Activated T-helper 1 cell treated with anti-CD3 and anti-CD28 coated beads, Interleukin-12 subunit alpha, Interleukin-12 subunit beta, Interleukin-2, Interleukin-4 antibody, amounts not matched to agents 30 ng/mL and 10 ng/mL and 1 ng/mL, durations not matched to agents 14 hours and 24 hours and 36 hours (primary cell): Measurements from ENCODE around the gene GNB1L. TPM values are rescaled to one million over a fixed set of nuclear protein-coding genes. Genes with fewer than 3 reads are reported as not detected.

Experiments used
- DNase-seq: peaks from one replicate; pipeline ENCODE4 v3.0.0; 2021; ENCODE audit warnings: low spot score
- H3K27ac Mint-ChIP-seq: one replicate; pipeline ENCODE4 v1.8.0; 2021; ENCODE audit warnings: mild to moderate bottlenecking, mixed read lengths
- H3K27me3 Mint-ChIP-seq: one replicate; pipeline ENCODE4 v1.8.0; 2022; ENCODE audit warnings: mild to moderate bottlenecking, moderate library complexity, mixed read lengths; ENCODE audit not compliant: insufficient read depth
- H3K36me3 Mint-ChIP-seq: one replicate; pipeline ENCODE4 v1.8.0; 2021; ENCODE audit warnings: low read depth, mixed read lengths
- H3K4me1 Mint-ChIP-seq: one replicate; pipeline ENCODE4 v1.8.0; 2021; ENCODE audit warnings: low read depth, mixed read lengths
- H3K4me3 Mint-ChIP-seq: one replicate; pipeline ENCODE4 v1.8.0; 2021; ENCODE audit warnings: mild to moderate bottlenecking, moderate library complexity, mixed read lengths
- H3K9me3 Mint-ChIP-seq: one replicate; pipeline ENCODE4 v1.8.0; 2021; ENCODE audit warnings: mixed read lengths
- intact Hi-C: fragments of 100-400 bp; cut with micrococcal nuclease; formaldehyde crosslinking; loops from one replicate; pipeline ENCODE4 v1.15.1; 2024
- total RNA-seq: library from RNA; stranded (reverse); gene quantifications from 2 replicates; pipeline ENCODE4 v1.2.3, GENCODE V29; 2022

GNB1L gene
- total RNA-seq, 1 donor from 2014 or later: 21.5 TPM

DNA sequence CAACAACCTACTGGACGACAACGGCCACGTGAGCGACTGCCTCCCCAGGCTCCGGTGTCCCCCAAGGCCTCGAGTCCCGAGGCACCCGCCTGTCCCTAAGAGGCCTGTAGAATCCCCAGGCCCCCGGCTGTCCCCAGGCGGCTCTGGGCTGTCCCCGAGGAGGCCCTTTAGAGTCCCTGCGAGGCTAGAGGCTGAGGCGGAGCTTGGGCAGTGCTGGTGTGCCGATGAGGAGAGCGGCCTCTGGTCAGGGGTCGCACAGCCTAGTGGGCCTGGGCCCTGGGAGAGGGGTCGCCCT lies 90.4 kb downstream of the GNB1L start:
- intact Hi-C loops: no loop called here
- H3K4me3 Mint-ChIP-seq: no peak overlapping the region

DNA sequence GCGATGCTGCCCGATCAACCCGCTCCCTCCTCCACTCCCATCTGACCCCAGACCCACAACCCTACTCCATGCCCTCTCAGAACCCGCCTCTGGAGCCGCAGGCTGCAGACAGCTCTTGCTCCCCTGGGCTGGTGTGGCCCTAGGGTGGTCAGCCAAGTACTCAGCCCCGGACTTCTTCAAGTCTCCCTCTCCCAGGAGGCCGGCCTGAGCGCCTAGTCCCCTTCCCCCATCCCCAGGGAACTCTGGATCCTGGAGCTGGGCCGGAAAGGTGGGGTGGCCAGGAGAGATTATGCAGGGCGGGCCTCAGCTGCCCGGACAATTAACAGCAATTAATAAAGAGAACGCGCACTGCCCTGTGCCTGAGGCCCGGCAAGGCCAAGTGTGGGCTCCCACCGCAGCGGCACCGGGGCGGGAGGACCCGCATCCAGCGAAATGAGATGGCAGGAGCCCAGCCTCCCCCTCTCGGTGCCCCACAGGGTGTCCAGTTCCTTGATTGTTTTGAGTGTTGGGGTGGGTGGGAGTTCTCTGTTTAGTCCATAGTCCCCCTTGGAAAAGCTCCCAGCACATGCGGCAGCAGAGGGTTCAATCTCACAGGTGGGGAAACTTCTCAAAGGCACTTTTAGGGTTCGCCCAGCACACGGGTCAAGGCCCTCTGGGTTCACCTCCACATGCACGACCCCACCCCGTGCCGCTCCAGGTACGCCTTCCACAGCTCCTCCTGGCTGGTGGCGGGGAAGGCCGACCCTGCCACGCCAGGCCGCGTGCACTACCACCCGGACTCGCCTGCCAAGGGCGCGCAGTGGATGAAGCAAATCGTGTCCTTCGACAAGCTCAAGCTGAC lies 91.0 kb downstream of the GNB1L start:
- Mint-ChIP-seq H3K4me3 (no peak overlapping the region), H3K4me1 (peaks cover 10% of the 10 kb centered on the region), H3K27ac (no peak overlapping the region), H3K36me3 (peaks cover 4% of the 10 kb centered on the region), H3K9me3 (no peaks in the 10 kb centered on the region), H3K27me3 (peaks cover 62% of the 10 kb centered on the region)
- intact Hi-C loops: no loop called here
- no peak for DNase-seq

More for the DNA sequence above, 90.4 kb downstream of the GNB1L start:
- no peak for DNase-seq
- Mint-ChIP-seq H3K4me1 (peaks cover 10% of the 10 kb centered on the region), H3K9me3 (no peaks in the 10 kb centered on the region), H3K27me3 (peaks cover 61% of the 10 kb centered on the region), H3K36me3 (peaks cover 4% of the 10 kb centered on the region), H3K27ac (no peak overlapping the region)

DNA sequence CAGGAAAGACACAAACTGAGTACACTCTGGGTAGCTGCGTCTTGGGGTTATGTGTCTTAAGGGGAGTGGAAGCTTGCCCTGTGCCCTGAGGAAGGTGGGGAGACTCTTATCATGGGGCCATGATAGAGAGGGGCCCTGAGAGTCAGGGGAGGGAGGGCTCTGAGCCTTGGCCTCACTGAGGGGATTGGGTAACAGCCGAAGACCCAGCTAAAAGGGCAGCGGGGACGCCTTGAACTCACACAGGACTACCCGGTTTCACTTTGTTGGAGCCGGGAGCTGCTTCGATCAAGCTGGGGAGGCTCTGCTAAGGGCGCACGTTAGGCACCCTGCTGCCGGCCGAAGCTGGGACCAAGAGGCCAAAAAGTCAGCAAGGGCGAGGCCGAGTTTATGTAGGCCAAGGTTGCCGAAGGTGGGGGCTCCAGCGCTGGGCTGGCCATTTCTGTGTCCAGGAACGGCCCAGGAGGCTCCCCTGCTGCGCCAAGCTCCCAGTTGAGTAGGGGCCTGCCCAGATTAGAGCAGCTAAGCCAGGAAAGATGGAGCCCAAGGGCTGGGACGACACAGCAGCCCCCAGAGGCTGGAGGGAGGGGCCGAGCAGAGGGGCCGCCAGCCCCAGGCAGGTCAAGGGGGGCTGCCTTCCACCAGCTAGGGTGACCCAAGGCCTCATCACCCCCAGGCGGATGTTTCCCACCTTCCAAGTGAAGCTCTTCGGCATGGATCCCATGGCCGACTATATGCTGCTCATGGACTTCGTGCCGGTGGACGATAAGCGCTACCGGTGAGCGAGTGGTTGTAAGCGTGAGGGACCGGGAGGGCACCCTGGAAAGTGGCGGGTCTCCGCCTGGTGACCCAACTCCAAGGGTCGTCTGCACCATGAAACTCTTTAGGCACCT lies 91.9 kb downstream of the GNB1L start:
- Mint-ChIP-seq H3K36me3 (peaks cover 4% of the 10 kb centered on the region), H3K4me1 (peaks cover 10% of the 10 kb centered on the region), H3K27me3 (peaks cover 59% of the 10 kb centered on the region), H3K27ac (no peak overlapping the region), H3K4me3 (no peak overlapping the region), H3K9me3 (no peaks in the 10 kb centered on the region)
- DNase-seq: no peak
- intact Hi-C loops: no loop called here

DNA sequence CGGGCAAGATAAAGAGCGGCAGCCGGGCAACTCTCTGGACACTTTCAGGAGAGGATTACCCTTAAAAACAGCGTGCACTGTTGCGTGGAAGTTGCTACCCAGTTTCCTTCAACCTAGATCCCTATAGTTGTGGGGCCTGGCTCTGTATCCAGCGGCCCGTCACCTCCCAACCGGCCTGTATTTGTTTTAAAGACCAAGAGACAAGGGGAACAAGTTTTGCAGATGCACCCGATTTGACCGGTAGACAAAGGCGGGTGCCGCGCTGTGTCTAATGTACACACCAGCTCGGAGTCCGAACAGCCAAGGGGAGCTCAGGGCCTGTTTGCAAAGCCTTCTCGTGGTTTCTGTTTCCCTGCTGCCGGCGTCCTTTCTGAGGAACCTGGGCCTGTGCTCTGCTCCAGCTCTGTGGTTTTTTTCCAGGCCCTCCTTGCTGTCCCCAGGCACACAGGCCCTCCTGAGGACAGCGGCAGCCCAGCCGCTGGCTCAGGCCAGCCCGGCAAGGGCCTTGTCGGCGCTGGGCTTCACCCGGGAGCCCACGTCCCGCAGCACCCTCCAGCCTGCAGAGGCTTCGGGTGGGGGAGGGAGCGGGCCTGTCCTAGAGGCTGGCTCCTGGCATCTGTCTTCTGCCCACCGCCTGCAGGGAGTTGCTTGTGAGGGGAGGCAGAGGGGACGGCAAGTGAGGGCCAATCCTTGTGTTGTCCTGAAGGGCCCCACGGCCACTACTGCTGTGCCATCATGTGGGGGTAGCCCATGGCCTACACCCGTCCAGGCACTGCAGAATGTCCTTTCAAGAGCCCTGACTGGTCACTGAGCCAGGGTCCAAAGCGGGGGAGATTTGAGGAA lies 92.7 kb downstream of the GNB1L start:
- peak overlapping the region; percentile 75 for H3K27ac Mint-ChIP-seq
- DNase-seq: no peak
- H3K4me1 Mint-ChIP-seq: peaks cover 17% of the 10 kb centered on the region
- peaks cover 59% of the 10 kb centered on the region for H3K27me3 Mint-ChIP-seq
- intact Hi-C loops: loop anchor here (2.0 kb wide), 1 partner anchor 37 kb away; no protein-coding TSS in a partner anchor
- H3K36me3 Mint-ChIP-seq: peaks cover 4% of the 10 kb centered on the region
- no peaks in the 10 kb centered on the region for H3K9me3 Mint-ChIP-seq
- H3K4me3 Mint-ChIP-seq: no peak overlapping the region

DNA sequence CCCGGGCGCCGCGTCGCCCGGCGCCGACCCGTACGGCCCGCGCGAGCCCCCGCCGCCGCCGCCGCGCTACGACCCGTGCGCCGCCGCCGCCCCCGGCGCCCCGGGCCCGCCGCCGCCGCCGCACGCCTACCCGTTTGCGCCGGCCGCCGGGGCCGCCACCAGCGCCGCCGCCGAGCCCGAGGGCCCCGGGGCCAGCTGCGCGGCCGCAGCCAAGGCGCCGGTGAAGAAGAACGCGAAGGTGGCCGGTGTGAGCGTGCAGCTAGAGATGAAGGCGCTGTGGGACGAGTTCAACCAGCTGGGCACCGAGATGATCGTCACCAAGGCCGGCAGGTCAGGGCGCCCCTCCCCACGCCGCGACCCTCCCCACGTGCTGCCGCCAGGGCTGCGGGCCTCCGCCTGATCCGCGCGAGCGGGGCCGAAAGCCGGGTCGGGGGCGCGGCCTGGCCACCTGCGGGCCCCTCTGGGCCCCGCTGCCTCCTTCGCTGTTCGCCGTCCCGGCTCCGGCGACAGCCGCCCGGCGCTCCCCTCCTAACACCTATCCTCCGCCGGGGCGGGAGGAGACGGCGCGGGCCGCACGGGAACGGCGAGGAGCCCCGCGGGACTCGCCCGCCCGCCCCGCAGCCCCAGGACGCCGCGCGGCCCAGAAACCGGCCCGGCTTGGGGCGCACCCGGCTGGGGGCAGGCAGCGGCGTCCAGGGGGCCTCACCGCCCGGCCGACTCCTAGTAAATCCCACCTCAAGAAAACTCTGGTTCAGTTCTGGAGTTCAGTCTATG lies 93.5 kb downstream of the GNB1L start:
- no peak for DNase-seq
- H3K36me3 Mint-ChIP-seq: peaks cover 4% of the 10 kb centered on the region
- H3K4me3 Mint-ChIP-seq: no peak overlapping the region
- H3K9me3 Mint-ChIP-seq: no peaks in the 10 kb centered on the region
- peak overlapping the region; percentile 75 for H3K27ac Mint-ChIP-seq
- peaks cover 17% of the 10 kb centered on the region for H3K4me1 Mint-ChIP-seq
- intact Hi-C loops: loop anchor here (2.0 kb wide), 1 partner anchor 36 kb away; no protein-coding TSS in a partner anchor
- H3K27me3 Mint-ChIP-seq: peaks cover 62% of the 10 kb centered on the region

DNA sequence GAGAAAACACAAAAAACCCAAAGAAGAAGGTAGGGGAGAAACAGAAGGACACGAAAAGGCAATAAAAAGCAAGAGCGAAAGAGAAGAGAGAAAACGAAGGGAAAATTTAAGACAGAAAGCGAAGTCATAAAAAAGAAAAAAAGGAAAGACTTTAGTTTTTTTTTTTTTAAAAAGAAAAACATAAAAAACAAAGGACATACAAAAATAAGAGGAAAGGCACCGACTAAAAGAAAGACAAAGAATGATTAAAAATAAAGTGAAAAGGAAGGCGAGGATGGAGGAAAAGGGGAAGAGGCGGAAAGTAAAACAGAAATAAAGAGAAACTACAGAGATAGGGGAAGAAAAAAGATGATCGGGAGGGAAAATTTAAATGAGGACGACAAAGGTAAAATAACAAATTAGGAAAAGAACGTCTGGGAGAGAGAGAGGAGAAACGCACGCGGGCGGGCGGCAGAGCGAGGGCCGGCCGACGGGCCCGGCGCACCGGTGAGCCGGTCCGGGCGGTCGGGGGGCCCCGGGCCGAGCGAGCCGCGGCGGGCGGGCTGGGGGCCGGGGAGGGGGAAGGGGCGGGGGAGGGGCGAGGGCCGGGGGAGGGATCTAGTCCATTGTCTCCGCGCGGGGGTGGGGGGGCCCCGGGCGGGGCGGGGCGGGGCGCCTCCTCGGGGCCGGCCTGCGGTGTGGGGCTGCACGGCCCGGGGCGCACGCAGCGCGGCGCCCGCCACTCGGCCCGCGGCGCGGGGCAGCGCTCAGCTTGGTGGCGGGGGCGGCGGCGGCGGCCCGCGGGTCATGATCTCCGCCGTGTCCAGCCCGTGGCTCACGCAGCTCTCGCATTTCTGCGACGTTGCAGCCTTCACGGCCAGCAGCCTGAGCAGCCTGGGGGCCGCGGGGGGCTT lies 94.4 kb downstream of the GNB1L start, which contains the start of gene TBX1:
Gene TBX1, plus strand, starts transcription at position 721 of the 893 bp plus-strand sequence. Its CDS starts 66 bp downstream, at position 787.
- no peak for DNase-seq
- peaks cover 17% of the 10 kb centered on the region for H3K4me1 Mint-ChIP-seq
- peak within 1 kb of the TSS; percentile 83 for H3K27ac Mint-ChIP-seq
- H3K27me3 Mint-ChIP-seq: peaks cover 63% of the 10 kb centered on the region
- intact Hi-C loops: loop anchor here (2.0 kb wide), 1 partner anchor 36 kb away; no protein-coding TSS in a partner anchor
- peak within 1 kb of the TSS; percentile 69 for H3K4me3 Mint-ChIP-seq
- peaks cover 4% of the 10 kb centered on the region for H3K36me3 Mint-ChIP-seq
- no peaks in the 10 kb centered on the region for H3K9me3 Mint-ChIP-seq

DNA sequence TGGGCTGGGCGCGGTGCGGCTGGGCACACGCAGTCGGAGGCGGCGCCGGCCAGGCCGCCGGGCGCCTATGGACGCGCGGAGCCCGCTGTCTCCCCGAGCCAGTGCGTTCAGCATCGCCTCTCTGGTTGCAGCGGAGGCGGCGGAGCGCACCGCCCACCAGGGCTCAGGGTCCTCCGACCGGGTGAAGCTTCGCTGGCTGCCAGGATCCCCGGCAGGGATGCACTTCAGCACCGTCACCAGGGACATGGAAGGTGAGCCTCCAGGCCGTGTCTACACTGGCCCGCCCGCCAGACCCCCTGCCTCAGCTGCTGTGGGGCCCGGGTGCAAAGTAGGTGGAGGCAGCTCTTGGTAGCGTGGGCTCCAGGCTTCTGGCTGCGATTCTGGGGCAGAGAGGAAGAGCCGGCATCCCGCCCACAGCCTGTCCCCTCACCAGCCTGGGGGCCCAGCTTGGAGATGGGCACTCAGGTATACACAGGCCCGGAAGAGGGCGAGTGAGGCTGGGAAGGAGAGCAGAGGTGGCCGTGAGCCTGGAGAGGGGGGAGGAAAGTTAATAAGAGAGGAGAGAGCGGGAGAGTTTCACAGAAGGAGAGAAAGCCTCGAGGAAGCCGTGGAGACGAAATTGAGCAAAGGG lies 95.1 kb downstream of the GNB1L start:
- Mint-ChIP-seq H3K27me3 (peaks cover 59% of the 10 kb centered on the region), H3K27ac (peak overlapping the region; percentile 83), H3K4me1 (peaks cover 17% of the 10 kb centered on the region), H3K36me3 (peaks cover 4% of the 10 kb centered on the region), H3K9me3 (no peaks in the 10 kb centered on the region), H3K4me3 (peak overlapping the region; percentile 69)
- intact Hi-C loops: loop anchor here (2.0 to 5.0 kb wide), 2 partner anchors 35 to 133 kb away; no protein-coding TSS in a partner anchor
- DNase-seq: no peak

DNA sequence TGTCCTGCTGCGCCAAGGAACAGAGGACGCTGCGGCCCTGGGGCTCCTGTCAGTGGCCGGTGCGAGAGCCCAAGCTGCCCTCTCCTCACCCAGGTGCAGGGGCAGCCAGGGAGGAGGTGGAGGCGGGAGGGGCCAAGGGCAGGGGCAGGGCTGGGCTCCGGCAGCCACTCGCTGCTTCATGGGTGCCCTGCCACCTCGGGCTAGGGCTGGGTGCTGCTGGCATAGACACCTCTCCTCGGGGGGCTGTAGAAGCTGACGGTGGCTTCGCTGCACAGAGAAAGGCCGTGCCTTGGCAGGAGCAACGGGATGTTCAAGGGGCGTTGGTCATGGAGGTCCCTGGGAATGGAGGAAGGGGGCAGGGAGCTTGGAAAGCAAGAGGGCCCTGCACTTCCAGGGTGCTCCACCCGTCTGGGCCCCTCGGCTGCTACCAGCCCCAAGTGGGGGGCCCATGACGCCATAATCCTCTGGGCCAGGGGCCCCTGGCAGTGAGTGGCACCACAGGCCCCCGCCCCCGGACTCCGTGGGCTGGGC lies 95.7 kb downstream of the GNB1L start:
- Mint-ChIP-seq H3K36me3 (peaks cover 4% of the 10 kb centered on the region), H3K9me3 (no peaks in the 10 kb centered on the region), H3K4me3 (no peak overlapping the region), H3K27ac (no peak overlapping the region), H3K27me3 (peaks cover 60% of the 10 kb centered on the region), H3K4me1 (peaks cover 17% of the 10 kb centered on the region)
- intact Hi-C loops: loop anchor here (5.0 kb wide), 1 partner anchor 133 kb away; no protein-coding TSS in a partner anchor
- no peak for DNase-seq

DNA sequence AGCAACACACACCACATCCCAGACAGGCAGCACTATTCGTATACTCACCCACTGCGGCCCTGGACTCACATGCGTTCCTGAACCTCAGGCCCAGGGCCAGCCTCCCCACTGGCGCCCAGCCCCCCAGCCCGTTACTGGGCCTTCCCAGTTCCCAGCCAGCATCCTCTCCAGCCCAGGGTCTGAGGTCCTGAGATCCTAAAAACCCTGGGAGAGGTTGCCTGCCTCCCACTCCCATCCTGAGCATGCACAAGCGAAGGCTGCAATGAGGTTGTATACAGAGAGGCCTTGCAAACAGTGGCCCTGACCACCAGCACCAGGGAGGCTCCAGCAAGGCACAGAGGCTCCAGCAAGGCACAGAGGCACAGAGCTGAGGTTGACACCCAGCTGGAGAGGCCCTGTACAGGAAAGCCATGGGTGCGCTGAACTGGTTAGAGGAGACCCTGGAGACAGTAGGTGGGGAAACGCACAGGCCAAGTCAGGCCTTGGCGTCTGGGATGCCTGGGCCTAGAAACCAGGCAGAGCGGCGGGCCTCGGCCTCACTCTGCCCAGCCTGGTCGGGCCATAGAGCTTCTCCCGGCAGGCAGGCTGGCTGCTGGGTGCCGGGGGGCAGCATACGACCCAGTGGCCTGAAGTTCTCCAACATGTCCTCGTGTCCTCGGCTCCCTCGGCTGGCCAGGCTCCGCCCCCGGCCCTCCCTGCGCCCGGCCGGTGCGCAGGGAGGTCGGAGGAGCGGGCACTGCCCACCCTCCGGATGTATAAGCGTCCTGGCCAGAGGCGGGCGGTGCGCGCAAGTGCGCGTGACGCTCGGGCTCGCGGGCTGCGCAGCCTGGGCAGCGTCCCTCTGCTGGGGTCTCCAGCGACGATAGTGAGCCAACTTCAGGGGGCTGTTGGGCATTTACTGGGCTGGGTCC lies 96.4 kb downstream of the GNB1L start:
- Mint-ChIP-seq H3K36me3 (peaks cover 4% of the 10 kb centered on the region), H3K4me1 (peaks cover 17% of the 10 kb centered on the region), H3K27me3 (peaks cover 61% of the 10 kb centered on the region), H3K27ac (no peak overlapping the region), H3K9me3 (no peaks in the 10 kb centered on the region), H3K4me3 (peak overlapping the region; percentile 68)
- no peak for DNase-seq
- intact Hi-C loops: loop anchor here (5.0 kb wide), 1 partner anchor 134 kb away; no protein-coding TSS in a partner anchor
